Upper lobe of right lung (tissue), 1 donor: ENCODE results near the gene ARID4B. TPM values are rescaled to one million over a fixed set of nuclear protein-coding genes. Genes with fewer than 3 reads are reported as not detected.
A peak's percentile ranks its signal among the peaks of the same experiment; 100 is the strongest.
"Not testable (repeated sequence)": the region's sequence is repeated elsewhere in the genome, so short reads cannot be mapped to it uniquely, and the experiment has no call there.

Experiments
- ATAC-seq: fragments of 200-7000 bp; cut with Tn5 transposase; one replicate; pipeline ENCODE4 v1.9.1; 2020; ENCODE audit warnings: mild to moderate bottlenecking, moderate library complexity
- DNase-seq: peaks from one replicate; pipeline ENCODE4 v3.0.0-alpha.2; 2020
- H3K27ac ChIP-seq: fragments of 200-600 bp; one replicate; pipeline ENCODE4 v1.8.0; 2022
- H3K27me3 ChIP-seq: fragments of 200-600 bp; one replicate; pipeline ENCODE4 v1.8.0; 2022; ENCODE audit warnings: mild to moderate bottlenecking
- H3K36me3 ChIP-seq: fragments of 200-600 bp; one replicate; pipeline ENCODE4 v1.8.0; 2022
- H3K4me1 ChIP-seq: fragments of 200-600 bp; one replicate; pipeline ENCODE4 v1.8.0; 2022
- H3K4me3 ChIP-seq: fragments of 200-600 bp; one replicate; pipeline ENCODE4 v1.8.0; 2022; ENCODE audit warnings: mild to moderate bottlenecking
- H3K9me3 ChIP-seq: fragments of 200-600 bp; one replicate; pipeline ENCODE4 v1.8.0; 2022
- intact Hi-C: fragments of 100-400 bp; cut with DNase I; formaldehyde crosslinking; loops from one replicate; pipeline ENCODE4 v1.11.0; 2022
- total RNA-seq: library from RNA; stranded (reverse); fragmentation: NEBNext Ultra II Directional; extraction: Animal tissue kit (Norgen Biotek cat#: 25700); gene quantifications from one replicate; pipeline ENCODE4 v1.2.1, GENCODE V29; 2021
- TF ChIP-seq, protein P1 (sequence below): fragments of 200-600 bp; IDR thresholded peaks from one replicate; pipeline ENCODE4 v1.8.0; 2022; ENCODE audit warnings: antibody characterized with exemption
- donor health status: DM: no; HTN: yes; CAD: no; lungs with severe emphysema.

The ARID4B gene
- total RNA-seq, 1 donor from 2014 or later, result 38.7 TPM

DNA sequence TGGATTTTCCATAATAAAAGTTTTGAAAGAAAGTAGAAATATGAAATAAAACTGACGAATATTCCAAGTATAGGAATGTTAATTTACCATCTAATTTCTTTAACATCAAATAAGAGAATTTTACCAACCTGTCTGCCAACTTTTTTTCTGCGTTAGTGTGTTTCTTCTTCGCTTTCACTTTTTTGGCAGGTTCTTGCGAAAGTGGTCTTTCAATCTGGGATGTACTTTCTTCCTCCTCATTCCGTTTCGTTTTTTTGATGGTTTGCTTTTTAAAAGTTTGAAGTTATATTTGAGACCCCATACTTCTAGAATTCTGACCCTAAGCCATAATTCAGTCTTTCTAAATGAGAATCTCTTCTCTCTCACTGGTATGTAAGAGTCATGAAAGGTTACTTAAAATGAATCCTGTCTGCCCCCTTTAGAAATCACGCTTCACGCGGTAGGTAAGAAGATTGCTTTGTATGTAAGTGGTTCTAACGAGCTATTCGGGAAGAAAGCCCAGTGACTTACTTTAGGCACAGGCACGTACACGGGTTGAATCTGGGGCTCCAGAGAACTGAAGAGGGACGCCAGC, 167.5 kb downstream of the ARID4B start:
- intact Hi-C loops, result no loop called here
- DNase-seq, result no peak
- ATAC-seq, result no peak
- TF ChIP-seq, protein P1, sequence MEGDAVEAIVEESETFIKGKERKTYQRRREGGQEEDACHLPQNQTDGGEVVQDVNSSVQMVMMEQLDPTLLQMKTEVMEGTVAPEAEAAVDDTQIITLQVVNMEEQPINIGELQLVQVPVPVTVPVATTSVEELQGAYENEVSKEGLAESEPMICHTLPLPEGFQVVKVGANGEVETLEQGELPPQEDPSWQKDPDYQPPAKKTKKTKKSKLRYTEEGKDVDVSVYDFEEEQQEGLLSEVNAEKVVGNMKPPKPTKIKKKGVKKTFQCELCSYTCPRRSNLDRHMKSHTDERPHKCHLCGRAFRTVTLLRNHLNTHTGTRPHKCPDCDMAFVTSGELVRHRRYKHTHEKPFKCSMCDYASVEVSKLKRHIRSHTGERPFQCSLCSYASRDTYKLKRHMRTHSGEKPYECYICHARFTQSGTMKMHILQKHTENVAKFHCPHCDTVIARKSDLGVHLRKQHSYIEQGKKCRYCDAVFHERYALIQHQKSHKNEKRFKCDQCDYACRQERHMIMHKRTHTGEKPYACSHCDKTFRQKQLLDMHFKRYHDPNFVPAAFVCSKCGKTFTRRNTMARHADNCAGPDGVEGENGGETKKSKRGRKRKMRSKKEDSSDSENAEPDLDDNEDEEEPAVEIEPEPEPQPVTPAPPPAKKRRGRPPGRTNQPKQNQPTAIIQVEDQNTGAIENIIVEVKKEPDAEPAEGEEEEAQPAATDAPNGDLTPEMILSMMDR, result no peak
- Histone ChIP-seq H3K36me3 (peaks cover 37% of the 10 kb centered on the region), H3K27ac (peak overlapping the region; percentile 93), H3K4me1 (peaks cover 13% of the 10 kb centered on the region), H3K9me3 (no peaks in the 10 kb centered on the region), H3K27me3 (no peaks in the 10 kb centered on the region), H3K4me3 (peak overlapping the region; percentile 89)

GRCh38 chr1:235159930-235160329, 168.0 kb downstream of the ARID4B start:
- Histone ChIP-seq H3K4me1 (peaks cover 13% of the 10 kb centered on the region), H3K4me3 (peak overlapping the region; percentile 89), H3K36me3 (peaks cover 39% of the 10 kb centered on the region)
- H3K27me3 ChIP-seq, DNase-seq, intact Hi-C loops, ATAC-seq, H3K27ac ChIP-seq, H3K9me3 ChIP-seq: not testable (repeated sequence)

- H3K27me3 ChIP-seq, DNase-seq, H3K4me3 ChIP-seq, intact Hi-C loops, ATAC-seq, H3K9me3 ChIP-seq, H3K27ac ChIP-seq: not testable (repeated sequence)
- Histone ChIP-seq H3K36me3 (peaks cover 46% of the 10 kb centered on the region), H3K4me1 (peaks cover 13% of the 10 kb centered on the region)
Measured at GRCh38 chr1:235159284-235159683, 168.7 kb downstream of the ARID4B start.

- intact Hi-C loops, result no loop called here
- Histone ChIP-seq H3K36me3 (peaks cover 52% of the 10 kb centered on the region), H3K4me3 (no peak overlapping the region), H3K4me1 (peaks cover 13% of the 10 kb centered on the region), H3K27me3 (no peaks in the 10 kb centered on the region), H3K27ac (no peak overlapping the region), H3K9me3 (no peaks in the 10 kb centered on the region)
- TF ChIP-seq, protein P1, result no peak
- ATAC-seq, result no peak
- DNase-seq, result no peak
Measured at GRCh38 chr1:235158680-235159079, 169.3 kb downstream of the ARID4B start.

GRCh38 chr1:235157150-235157549, 170.8 kb downstream of the ARID4B start:
- DNase-seq (no peak), ATAC-seq (no peak)
- Histone ChIP-seq H3K4me3 (no peak overlapping the region), H3K27me3 (no peaks in the 10 kb centered on the region), H3K27ac (no peak overlapping the region), H3K36me3 (peaks cover 67% of the 10 kb centered on the region), H3K4me1 (peaks cover 13% of the 10 kb centered on the region), H3K9me3 (no peaks in the 10 kb centered on the region)
- intact Hi-C loops, result no loop called here
- TF ChIP-seq, protein P1, result no peak

DNA sequence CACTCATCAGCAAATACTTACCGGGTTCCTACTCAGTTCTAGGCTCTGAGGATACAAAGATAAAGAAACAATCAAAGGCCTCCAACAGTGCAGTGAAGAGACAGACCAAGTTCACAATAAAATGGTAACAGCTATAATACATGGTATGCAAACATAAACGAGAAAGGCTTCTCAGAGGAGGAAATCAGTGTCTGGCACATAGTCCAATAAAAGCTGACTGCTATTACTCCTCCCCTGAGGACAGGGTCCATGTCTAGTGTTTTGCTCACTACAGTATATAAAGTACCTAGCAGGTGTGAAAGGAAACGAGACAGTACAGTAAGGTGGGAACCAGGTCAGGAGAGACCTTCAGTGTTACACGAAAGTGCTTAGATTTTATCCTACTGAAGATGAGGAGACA, 171.2 kb downstream of the ARID4B start:
- ATAC-seq (no peak), DNase-seq (no peak)
- no peak overlapping the region for H3K27ac ChIP-seq
- H3K27me3 ChIP-seq, result no peaks in the 10 kb centered on the region
- TF ChIP-seq, protein P1, result no peak
- H3K9me3 ChIP-seq, result no peaks in the 10 kb centered on the region
- H3K4me1 ChIP-seq, result peaks cover 13% of the 10 kb centered on the region
- intact Hi-C loops, result no loop called here
- peaks cover 70% of the 10 kb centered on the region for H3K36me3 ChIP-seq
- no peak overlapping the region for H3K4me3 ChIP-seq

DNA sequence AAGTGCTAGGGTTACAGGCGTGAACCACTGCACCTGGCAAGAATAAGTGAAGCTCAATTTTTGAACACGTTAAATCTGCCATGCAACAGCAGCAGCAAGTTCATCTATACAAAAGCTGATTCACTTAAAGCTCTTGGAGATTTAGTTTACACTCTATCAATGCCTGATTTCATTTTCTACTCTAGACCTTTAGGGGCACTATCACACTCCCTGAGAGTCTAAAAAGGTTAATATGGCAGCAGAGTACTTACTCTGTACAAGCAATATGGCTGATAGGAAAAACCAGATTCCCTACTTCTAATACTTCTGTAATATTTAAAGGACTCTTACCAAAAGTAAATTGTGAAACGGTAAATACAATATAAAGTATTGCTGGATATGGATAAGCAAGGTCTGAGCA, 171.7 kb downstream of the ARID4B start:
- intact Hi-C loops, result no loop called here
- ATAC-seq, result no peak
- Histone ChIP-seq H3K27ac (no peak overlapping the region), H3K36me3 (peaks cover 75% of the 10 kb centered on the region), H3K4me1 (peaks cover 13% of the 10 kb centered on the region), H3K27me3 (no peaks in the 10 kb centered on the region), H3K9me3 (no peaks in the 10 kb centered on the region), H3K4me3 (no peak overlapping the region)
- DNase-seq, result no peak
- TF ChIP-seq, protein P1, result no peak
